Sigmoid colon (tissue), 7 donors: ENCODE measurements around the gene PHF20. TPM values are rescaled to one million over a fixed set of nuclear protein-coding genes. Genes with fewer than 3 reads are reported as not detected.

Experiments used
- DNase-seq: peaks from one replicate; pipeline ENCODE4 v3.0.0-alpha.2; 2019
- H3K27ac ChIP-seq, 4 donors: fragments of 200-600 bp; sonication (generic); one replicate each; pipeline ENCODE4 v1.5.1; 2016 to 2019; ENCODE audit warnings: mild to moderate bottlenecking in 1 of 4
- H3K27me3 ChIP-seq, 3 donors: fragments of 200-600 bp; sonication (generic); one replicate each; pipeline ENCODE4 v1.5.1; 2019; ENCODE audit warnings: mild to moderate bottlenecking in 1 of 3
- H3K36me3 ChIP-seq, 4 donors: fragments of 200-600 bp; sonication (generic); one replicate each; pipeline ENCODE4 v1.5.1; 2016 to 2019
- H3K4me1 ChIP-seq, 4 donors: fragments of 200-600 bp; sonication (generic); one replicate each; pipeline ENCODE4 v1.5.1; 2017 to 2019
- H3K4me3 ChIP-seq, 4 donors: fragments of 200-600 bp; sonication (generic); one replicate each; pipeline ENCODE4 v1.5.1; 2017 to 2019; ENCODE audit warnings: mild to moderate bottlenecking in 2 of 4, moderate library complexity in 1 of 4
- H3K9me3 ChIP-seq, 4 donors: fragments of 200-600 bp in 3 of 4; sonication (generic) in 3 of 4; one replicate each; pipeline versions ENCODE4 v1.5.1 to v1.6.1; 2013 to 2019
- EP300 ChIP-seq, 4 donors: sonication (generic); formaldehyde crosslinking; IDR thresholded peaks; one replicate each; pipeline ENCODE4 v1.6.1; 2017; ENCODE audit warnings: antibody characterized with exemption in 4 of 4
- POLR2A ChIP-seq, 2 donors: fragments of 450-650 bp; IDR thresholded peaks; one replicate each; pipeline ENCODE4 v1.6.1; 2016; ENCODE audit warnings: antibody characterized with exemption in 2 of 2, mild to moderate bottlenecking in 2 of 2, moderate library complexity in 2 of 2
- POLR2AphosphoS5 ChIP-seq, 4 donors: sonication (generic); formaldehyde crosslinking; IDR thresholded peaks; one replicate each; pipeline ENCODE4 v1.6.1; 2017; ENCODE audit warnings: antibody characterized with exemption in 4 of 4
- WGBS, 2 donors: extraction: QIAGEN DNeasy Blood & Tissue Kit; methylation state at CpG; one replicate each; pipeline ENCODE4 v1.1.7; 2013; 5-methylcytosine and 5-hydroxymethylcytosine counted together
- intact Hi-C: fragments of 100-400 bp; cut with DNase I; formaldehyde crosslinking; loops from one replicate; pipeline ENCODE4 v1.15.1; 2023
- polyA plus RNA-seq, 3 donors: library from polyadenylated mRNA; stranded (reverse); fragments of 200-250 nt; gene quantifications; one replicate each; pipeline ENCODE4 v1.2.3, GENCODE V29; 2013
- total RNA-seq, 4 donors: library from RNA; depleted of rRNA; stranded (reverse); fragments of >200 nt; gene quantifications; one replicate each; pipeline ENCODE4 v1.1.0, GENCODE V29; 2016
- TF ChIP-seq, protein P1 (sequence below), 4 experiments: fragments of 450-650 bp in 3 of 4; fragments of 200-600 bp in 1 of 4; IDR thresholded peaks; one replicate each; pipeline ENCODE4 v1.5.1; 2016 to 2019; ENCODE audit warnings: antibody characterized with exemption in 4 of 4, mild to moderate bottlenecking in 3 of 4, moderate library complexity in 2 of 4
- donor health status: healthy with polysubstance abuse.
- donor health status: Bipolar disorder and iron deficiency.
- donor health status: healthy.

Gene PHF20
- total and polyA plus RNA-seq, 7 donors: 10.8 to 49.7 (median 41.0) TPM

DNA sequence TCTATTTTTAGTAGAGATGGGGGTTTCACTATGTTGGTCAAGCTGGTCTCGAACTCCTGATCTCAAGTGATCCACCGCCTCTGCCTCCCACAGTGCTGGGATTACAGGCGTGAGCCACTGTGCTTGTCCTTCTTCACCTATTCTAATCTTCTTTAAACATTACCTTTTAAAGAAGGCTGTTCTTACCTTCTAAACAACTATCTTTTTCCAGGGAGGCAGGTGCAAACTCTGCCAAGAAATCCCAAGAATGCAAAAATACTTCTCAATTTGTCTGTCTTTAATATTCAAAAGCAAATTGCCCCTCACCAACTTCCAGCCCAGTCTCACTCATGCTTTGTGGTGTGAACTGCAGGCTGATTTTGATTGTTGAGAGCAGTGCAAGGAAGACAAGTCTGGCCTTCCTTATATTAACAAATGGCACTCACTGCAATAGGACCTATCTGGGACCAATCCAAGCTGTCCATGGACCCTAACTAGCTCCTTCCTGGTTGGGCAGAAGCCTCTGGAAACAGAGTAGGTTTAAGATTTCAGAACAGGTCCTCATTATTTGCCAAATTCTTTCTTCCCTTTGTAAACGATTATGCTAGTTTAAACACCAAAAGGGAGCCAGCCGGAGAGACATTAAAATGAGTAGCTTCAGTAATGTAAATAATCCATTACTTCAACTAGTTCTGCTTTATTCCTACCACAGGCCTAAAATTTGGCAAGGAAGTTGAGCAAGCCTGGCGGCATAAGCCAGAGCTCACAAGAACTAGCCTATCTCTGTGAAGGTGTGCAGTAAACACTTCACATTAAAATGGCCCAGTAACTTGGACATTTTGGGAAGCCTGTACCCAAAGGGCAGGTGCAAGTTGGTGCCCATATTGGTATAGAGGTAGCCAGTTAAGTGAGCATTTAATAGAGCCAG, 180.9 kb downstream of the PHF20 start:
- Histone ChIP-seq H3K4me1 (peaks cover 0 to 42% (median 24%) of the 10 kb centered on the region in 4 donors), H3K36me3 (peaks cover 0 to 5% (median 1%) of the 10 kb centered on the region in 4 donors), H3K9me3 (no peaks in the 10 kb centered on the region), H3K27ac (peak overlapping the region; percentile 97 to 98 (median 98)), H3K27me3 (no peaks in the 10 kb centered on the region), H3K4me3 (peak overlapping the region; percentile 85 to 96 (median 92))
- no peak for DNase-seq
- no peak for TF ChIP-seq EP300 (IDR thresholded peaks at IDR 0.05)
- no peak for TF ChIP-seq POLR2A (IDR thresholded peaks at IDR 0.05)
- no peak for TF ChIP-seq POLR2AphosphoS5 (IDR thresholded peaks at IDR 0.05)
- TF ChIP-seq, protein P1, sequence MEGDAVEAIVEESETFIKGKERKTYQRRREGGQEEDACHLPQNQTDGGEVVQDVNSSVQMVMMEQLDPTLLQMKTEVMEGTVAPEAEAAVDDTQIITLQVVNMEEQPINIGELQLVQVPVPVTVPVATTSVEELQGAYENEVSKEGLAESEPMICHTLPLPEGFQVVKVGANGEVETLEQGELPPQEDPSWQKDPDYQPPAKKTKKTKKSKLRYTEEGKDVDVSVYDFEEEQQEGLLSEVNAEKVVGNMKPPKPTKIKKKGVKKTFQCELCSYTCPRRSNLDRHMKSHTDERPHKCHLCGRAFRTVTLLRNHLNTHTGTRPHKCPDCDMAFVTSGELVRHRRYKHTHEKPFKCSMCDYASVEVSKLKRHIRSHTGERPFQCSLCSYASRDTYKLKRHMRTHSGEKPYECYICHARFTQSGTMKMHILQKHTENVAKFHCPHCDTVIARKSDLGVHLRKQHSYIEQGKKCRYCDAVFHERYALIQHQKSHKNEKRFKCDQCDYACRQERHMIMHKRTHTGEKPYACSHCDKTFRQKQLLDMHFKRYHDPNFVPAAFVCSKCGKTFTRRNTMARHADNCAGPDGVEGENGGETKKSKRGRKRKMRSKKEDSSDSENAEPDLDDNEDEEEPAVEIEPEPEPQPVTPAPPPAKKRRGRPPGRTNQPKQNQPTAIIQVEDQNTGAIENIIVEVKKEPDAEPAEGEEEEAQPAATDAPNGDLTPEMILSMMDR (IDR thresholded peaks at IDR 0.05): no peak
- intact Hi-C loops: loop anchor here (5.0 kb wide), 1 partner anchor 210 kb away; the partner anchor contains the start of gene RBM39
- 41 to 53% methylated on average over 6 of the region's 6 CpGs for WGBS, 2 donors

DNA sequence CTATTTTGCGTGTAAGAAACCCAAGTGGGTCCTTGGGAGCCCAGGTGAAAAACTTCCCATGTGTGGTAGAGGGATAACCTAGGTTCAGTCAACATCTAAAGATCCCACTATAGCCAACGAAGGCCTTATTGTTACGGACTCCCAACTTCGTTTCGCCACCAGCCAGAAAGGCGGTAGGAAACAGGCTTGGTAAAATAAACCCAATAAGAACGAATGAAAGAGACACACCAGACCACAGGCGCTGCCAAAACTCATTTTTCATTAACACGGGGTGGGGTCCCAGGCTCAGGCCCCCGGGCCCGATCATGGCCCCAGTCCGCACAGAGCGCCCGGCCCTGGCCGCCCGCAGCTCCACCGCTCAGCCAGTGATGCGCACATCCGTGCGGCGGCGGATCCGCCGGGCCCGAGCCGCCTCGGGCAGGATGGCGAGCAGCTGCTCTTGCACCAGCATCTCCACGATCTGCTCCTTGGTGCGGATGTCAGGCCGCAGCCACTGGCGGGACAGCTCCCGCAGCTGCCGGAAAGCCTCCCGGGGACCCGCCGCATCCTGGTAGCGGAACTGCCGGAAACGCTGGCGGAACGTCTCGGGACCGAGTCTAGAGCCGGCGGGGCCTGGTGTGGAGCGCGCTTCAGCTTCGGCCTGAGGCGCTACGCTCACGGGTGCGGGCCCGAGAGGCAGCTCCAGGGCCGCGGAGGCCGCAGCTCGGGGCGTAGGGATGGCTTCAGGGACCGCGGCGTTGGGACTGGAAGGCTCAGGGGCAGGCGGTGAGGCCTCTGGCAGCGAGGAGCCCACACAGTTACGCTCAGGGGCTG, 181.8 kb downstream of the PHF20 start:
- no peaks in the 10 kb centered on the region for H3K27me3 ChIP-seq
- H3K4me1 ChIP-seq: peaks cover 0 to 33% (median 24%) of the 10 kb centered on the region in 4 donors
- H3K36me3 ChIP-seq: peaks cover 0 to 5% (median 0%) of the 10 kb centered on the region in 4 donors
- intact Hi-C loops: loop anchor here (5.0 kb wide), 1 partner anchor 211 kb away; the partner anchor contains the start of gene RBM39
- 1% methylated on average over 65 of the region's 65 CpGs for WGBS, 2 donors
- H3K9me3 ChIP-seq: no peaks in the 10 kb centered on the region
- peak overlapping the region; percentile 97 to 98 (median 98) for H3K27ac ChIP-seq
- TF ChIP-seq EP300 (IDR thresholded peaks at IDR 0.05): no peak
- TF ChIP-seq, protein P1 (IDR thresholded peaks at IDR 0.05): no peak
- no peak for TF ChIP-seq POLR2A (IDR thresholded peaks at IDR 0.05)
- TF ChIP-seq POLR2AphosphoS5 (IDR thresholded peaks at IDR 0.05): no peak
- DNase-seq: peak; percentile 77
- peak overlapping the region; percentile 85 to 96 (median 92) for H3K4me3 ChIP-seq

DNA sequence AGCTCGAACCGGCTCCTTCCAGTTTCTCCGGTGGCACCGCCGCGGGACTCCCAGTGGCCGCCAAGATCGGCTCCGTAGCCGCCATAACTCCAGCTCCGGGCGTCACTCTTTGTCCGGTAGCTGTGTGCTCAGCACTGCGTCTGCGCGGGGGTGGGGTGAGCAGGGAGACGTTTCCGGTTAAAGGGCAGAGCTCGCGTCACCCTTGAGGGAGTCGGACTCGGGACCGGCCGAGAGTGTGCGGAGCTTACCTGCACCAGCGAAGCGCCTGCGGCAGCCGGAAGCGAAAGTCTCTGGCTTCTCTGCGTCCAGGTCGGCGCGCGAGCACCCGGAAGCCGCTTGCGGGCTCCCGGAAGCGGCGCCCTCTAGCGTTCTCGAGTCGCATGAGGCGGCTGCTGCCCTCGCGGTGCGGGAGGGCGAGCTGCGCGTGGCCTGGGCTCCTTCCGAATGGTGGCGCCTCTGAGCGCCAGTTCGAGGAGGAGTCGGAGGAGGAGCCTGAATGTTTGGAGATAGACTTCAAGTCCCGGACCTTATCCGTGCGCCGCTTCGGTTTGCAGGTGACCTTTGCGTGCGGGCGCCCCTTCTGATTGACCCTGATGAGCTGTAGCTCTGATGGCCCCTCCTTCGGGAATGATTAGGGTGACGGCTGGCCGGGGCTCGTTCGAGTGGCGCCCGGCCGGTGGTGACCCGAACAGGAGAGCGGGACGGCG, 182.5 kb downstream of the PHF20 start, which contains the start of gene SCAND1:
TSS of gene SCAND1 (minus strand) at position 303 of the 707 bp plus-strand sequence. CDS start at position 85, 218 bp downstream.
- intact Hi-C loops: loop anchor here (5.0 kb wide), 1 partner anchor 212 kb away; the partner anchor contains the start of gene RBM39
- Histone ChIP-seq H3K4me1 (peaks cover 0 to 31% (median 24%) of the 10 kb centered on the region in 4 donors), H3K36me3 (peaks cover 0 to under 1% (median 0%) of the 10 kb centered on the region in 4 donors), H3K9me3 (no peaks in the 10 kb centered on the region), H3K4me3 (peak within 1 kb of the TSS; percentile 85 to 96 (median 92)), H3K27ac (peak within 1 kb of the TSS; percentile 97 to 98 (median 98)), H3K27me3 (no peaks in the 10 kb centered on the region)
- 0% methylated on average over 76 of the region's 76 CpGs for WGBS, 2 donors
- TF ChIP-seq EP300 (IDR thresholded peaks at IDR 0.05) (no peak), POLR2A (IDR thresholded peaks at IDR 0.05) (peak; percentile 67 to 77), POLR2AphosphoS5 (IDR thresholded peaks at IDR 0.05) (peak; percentile 81 to 93 (median 88))
- TF ChIP-seq, protein P1 (IDR thresholded peaks at IDR 0.05): peak; percentile 66 to 95 (median 88)
- DNase-seq: peak; percentile 97

DNA sequence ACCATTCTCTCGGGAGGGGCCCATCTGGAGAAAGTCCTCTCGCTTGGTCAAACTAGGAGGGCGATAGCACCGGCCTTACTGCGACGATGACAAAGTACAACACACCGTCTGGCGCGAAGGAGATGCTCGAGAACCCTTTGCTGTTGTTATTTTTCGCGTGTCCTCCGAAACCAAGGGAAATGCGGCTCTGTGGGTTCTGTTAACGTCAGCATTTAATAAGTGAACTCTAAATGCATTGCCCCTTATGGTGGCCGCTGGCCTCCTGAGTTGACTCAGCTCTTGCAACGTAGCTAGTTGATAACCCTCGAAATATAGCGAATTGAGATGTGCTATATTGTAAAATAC, 183.1 kb downstream of the PHF20 start:
- TF ChIP-seq POLR2A (IDR thresholded peaks at IDR 0.05) (no peak), EP300 (IDR thresholded peaks at IDR 0.05) (no peak), POLR2AphosphoS5 (IDR thresholded peaks at IDR 0.05) (no peak)
- TF ChIP-seq, protein P1 (IDR thresholded peaks at IDR 0.05): no peak
- H3K4me1 ChIP-seq: peaks cover 0 to 31% (median 24%) of the 10 kb centered on the region in 4 donors
- H3K27ac ChIP-seq: peak overlapping the region; percentile 97 to 98 (median 98)
- no peaks in the 10 kb centered on the region for H3K27me3 ChIP-seq
- WGBS, 2 donors: 0 to 1% methylated on average over 19 of the region's 19 CpGs
- DNase-seq: no peak
- peak overlapping the region; percentile 85 to 96 (median 92) for H3K4me3 ChIP-seq
- intact Hi-C loops: loop anchor here (5.0 kb wide), 1 partner anchor 213 kb away; the partner anchor contains the start of gene RBM39
- no peaks in the 10 kb centered on the region for H3K9me3 ChIP-seq
- H3K36me3 ChIP-seq: no peaks in the 10 kb centered on the region
